Stimulated activated CD4-positive, alpha-beta T cell treated with anti-CD3 and anti-CD28 coated beads, Interleukin-12 subunit alpha, Interleukin-12 subunit beta, amount 100 ng/mL, for 24 hours (primary cell): Measurements from ENCODE around the gene EHF.
"Not testable (repeated sequence)": the region's sequence is repeated elsewhere in the genome, so short reads cannot be mapped to it uniquely, and the experiment has no call there.

Experiments used
- DNase-seq, 2 experiments: peaks; one replicate each; pipeline ENCODE4 v3.0.0-alpha.2; 2020; ENCODE audit warnings: low read depth in 2 of 2

The EHF gene

DNA sequence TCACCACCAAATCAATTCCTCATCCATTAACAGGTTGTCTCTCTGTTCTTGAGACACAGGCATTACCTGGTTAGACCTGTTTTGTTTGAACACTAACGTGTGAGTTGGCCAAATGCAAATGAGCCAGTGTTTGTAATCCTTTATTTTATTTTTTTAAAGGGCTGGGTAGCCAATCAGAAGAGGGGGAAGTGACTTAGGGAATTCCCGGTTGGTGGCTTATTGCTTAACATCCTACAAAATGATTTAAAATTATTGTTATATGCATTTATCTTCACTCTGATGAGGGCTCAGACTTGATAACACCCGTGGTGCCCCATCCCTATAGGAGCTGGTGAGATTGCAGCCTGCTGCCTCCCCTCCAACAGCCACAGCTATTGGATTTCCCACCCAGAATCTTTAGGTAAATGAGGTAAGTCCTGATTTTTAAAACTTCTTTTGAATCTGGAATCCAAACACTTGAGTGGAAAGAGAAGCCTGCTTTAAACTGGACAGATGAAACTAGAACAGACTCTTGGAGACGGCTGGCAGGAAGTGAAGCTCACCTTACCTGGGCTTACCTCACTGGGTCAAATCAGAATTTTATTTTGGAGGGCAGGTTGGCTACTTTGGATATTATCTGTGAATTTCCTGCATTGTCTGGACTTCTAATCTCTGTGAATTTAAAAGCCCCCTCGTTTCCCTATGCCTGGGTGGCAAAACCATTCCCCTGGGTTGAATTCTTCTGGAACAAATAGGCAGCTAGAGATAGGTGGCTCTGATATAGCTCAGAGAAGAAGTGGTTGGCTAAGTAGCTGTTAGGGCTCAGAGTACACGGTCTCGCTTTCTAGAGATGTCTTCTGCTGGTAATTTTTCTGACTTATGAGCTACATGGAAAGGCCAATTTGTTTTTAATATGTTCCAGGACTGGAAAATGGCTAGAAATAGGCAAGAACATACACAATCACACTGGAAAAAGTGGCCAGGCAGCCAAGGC is at the start of gene EHF:
Gene EHF, plus strand, starts transcription at position 274 of the 973 bp plus-strand sequence. CDS start 21,538 bp downstream, outside the sequence.
- no peak for DNase-seq

DNA sequence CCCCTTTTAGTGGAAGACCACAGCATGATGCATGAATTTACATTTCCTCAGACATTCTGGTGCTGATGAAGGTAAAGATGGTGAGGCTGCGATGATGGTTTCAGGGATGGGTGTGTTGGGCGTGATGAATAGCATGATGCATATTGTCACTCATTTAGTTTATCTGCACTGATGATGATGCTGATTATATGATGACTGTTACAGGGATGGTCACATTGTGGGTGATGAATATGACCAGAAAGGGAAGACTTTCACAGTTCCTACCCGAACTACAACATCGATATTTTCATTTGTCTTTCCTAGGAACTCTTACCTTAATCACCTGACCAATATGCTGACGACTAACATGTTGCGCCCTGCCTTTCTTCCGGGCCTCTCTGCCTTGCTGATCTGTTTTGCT is 47.4 kb upstream of the EHF start:
- DNase-seq: no peak

DNA sequence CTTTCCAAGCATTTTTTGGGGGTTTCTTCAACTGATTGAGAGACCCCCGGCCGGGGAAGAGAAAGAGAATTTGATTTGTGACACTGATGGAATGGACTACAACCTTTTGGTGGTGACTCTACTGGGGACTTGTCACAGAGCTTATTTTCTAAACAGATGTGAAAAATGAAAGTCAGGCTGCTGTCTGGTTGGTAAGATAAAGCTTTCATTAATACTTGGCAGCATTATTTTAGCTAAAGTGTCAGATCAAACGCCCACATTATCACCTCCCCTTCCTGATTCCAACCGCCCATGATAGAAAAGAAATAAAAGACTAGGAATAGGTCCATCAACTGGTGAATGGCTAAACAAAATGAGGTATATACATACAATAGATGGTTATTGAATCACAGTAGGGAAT is 45.6 kb upstream of the EHF start:
- DNase-seq: no peak

DNA sequence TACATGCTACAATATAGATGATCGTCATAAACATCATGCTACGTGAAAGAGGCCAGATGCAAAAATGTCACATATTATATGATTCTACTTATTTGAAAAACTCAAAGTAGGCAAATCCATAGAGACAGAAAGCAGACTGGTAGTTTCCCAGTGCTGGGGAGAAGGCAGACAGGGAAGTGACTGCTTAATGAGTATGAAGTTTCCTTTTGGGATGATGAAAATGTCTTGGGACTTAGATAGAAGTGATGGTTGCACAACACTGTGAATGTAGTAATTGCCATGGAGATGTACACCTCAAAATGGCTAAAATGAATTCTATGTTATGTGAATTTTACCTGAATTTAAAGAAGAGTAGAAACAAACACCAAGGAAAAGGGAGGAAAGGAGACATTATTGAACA is 45.2 kb upstream of the EHF start:
- no peak for DNase-seq

DNA sequence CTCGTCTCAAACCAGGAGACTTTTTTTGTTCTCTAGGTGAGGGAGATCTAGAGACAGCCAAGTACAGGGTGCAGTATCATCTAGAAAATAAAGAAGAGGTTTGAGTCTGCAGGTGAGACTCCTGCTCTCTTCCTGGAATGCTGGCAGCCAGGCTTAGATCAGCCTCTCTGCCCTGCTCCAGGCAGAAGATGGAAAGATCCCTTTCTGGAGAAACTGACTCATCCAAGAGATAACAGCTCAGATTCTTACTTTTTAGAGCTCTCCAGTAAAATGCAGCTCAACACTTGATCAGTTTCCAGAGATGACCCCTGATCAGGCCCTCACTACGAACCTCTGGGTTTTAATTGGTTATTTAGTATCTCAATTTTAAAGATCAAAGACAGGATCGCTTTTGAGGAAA is 44.6 kb upstream of the EHF start:
- no peak for DNase-seq

DNA sequence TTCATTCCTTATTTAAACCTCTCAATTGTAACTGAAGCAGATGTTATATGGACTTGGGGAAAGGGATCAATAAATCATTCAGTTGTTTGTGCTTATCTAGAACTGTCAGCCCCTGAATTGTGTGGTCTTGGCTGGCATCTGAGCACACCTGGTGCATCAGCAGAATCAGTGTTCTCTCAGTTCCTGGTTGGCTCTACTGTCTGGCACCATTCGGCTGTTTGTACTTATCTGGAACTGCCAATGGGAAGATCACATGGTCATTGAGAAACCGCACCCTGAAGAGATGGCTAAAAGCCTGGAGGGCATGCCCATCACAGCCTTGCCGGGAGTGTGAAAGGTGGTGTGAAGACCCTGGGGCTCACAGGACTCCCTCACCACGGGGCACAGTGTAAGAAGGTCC is 37.1 kb upstream of the EHF start:
- DNase-seq: no peak

DNA sequence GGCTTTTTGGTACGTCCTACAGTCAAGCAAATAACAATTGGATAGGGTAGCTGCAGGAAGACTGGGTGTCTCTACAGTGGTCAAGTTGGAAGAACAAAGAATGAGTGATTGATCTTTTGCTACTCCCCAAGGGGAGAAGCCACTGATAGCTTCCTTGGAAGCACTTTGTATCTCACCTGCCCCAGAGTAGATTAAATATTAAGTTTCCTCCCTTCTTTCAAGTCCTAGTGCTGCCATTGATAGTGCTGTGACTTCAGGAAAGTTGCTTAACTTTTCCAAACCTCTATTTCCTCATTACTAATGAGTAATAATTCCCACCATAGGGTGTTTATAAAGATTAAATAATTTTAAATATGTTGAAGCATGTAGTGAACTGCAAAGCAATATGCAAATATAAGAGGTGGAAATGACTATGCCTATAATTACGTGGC is 35.6 kb upstream of the EHF start:
- DNase-seq: no peak

DNA sequence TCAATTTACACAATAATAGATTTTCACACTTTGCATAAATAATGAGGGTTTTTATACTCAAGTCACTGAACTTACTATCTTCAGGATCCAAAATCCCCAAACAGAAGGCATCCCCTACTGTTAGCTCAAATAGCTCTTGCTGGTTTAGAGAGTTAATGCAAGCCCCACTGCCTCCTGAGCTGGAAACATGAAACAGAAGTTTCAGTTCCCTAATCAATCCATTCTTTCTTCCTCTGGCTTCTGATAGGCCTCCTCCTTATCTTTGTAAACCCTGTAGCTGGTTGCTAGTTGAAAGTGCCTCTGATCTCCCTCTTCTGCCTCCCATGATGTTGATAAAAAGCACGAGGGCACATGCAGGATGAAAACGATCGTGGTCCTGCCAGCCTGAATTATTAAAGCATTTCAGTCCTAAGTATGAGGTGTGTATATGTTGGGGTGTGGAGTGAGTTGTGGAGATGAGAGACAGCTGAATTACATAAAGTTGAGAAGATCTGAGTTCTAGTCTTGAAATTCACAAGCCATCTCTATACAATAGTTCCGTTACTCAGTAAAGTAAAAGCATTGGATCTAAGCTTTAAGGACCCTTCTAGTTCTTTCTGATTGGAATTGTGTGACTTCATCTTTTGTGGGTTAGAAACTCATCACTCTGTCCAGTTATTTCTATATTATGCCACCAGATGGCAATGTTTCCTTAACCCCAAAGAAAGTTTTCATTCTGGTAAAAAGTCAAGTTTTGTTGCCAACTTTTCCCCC is 35.0 kb upstream of the EHF start:
- DNase-seq: no peak

DNA sequence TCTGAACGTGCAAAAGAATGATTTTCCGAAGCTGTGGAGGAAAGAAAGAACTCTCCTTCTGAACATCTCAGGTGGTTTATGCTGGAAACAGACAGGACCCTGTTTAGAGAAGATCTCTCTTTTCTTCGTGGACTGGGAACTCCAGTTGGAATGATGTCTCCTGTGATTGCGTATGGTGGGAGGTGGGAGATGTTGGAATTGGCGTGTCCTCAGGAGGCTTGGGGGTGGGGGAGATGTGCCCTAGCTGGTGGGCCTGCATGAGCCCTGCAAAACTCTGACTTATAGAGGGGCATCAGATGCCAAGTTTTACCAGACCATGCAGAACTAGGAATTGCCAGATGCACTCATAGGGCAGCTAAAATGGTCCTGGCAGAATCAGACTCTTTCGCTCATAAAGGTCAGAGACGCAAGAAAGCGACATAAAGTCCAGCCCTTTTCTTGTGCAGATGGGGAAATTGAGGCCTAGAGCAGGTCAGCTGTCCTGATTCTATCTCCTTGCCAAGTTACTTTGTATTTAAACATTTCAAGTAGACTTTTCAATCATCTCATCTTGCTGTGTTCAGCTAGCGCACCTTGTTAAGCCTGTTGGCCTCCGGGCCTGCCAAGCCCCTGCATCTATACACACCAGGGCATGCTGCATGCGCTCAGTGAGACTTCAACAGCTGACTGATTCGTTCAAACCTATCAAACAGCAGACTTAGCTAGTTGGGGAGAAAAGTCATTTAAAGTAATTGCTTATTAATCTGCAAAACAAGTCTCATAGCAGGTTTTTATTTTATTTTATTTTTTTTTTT is 34.2 kb upstream of the EHF start:
- no peak for DNase-seq

DNA sequence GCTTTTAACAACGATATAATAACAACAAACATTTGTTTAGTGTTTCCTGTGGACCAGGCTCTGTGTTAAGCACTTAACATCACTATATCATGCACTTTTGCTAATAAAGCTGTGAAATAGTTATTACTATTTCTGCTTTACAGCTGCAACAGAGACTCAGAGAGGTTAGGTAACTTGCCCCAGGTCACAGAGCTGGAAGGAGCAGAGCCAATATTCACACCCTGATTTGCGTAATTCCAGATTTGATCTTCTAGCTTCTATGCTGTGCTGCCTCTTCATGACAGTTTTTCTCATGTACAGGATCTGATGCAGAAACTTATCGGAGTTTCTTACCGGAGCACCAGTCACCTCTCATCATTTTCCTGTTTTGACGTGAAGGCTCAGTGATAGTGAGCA is 33.6 kb upstream of the EHF start:
- DNase-seq: no peak

DNA sequence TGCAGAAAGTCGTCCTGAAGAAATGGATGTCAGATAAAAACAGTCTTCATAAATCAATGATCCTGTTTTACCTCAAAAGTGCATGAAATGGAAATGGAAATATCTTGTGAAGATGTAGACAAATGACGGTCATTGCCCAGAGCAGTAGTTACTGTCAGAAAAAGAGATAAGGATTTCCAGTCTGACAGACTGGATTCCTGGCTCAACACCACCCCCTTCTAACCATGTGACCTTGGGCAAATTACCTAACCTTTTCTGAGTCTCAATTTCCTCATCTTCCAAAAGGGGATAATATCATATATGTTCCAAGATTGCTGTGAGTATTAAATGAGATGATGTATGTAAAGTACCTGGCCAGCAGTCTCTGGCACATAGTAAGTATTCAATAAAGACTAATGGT is 32.9 kb upstream of the EHF start:
- DNase-seq: no peak

DNA sequence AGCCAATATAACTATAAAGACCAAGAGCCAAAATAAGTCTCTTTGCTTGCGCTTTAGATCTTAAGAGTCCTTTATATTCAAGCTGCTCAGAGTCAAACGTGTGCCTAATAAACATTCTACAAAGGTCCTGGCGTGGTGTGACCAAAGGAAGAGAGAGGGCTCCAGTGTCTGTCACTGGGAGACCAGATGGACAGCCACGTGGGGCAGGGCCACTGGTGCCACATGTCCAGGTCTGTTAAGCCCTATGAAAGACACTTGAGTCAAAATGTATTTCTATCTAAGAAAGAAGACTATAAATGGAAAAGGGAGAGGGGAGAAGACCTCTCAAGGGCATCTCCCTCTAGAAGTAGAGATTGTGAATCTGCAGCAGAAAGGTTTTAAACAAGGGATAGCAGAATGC is 32.2 kb upstream of the EHF start:
- no peak for DNase-seq

DNA sequence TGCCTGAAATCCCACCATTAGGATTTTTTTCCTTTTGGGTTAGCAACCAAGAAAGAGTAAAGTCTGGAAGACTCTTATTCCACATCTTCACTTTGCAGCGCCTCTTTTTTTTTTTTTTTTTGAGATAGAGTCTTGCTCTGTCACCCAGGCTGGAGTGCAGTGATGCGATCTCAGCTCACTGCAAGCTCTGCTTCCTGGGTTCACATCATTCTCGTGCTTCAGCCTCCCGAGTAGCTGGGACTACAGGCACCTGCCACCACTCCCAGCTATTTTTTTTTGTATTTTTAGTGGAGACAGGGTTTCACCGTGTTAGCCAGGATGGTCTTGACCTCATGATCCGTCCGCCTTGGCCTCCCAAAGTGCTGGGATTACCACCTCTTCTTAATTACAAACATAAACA is 31.7 kb upstream of the EHF start:
- not testable (repeated sequence) for DNase-seq

DNA sequence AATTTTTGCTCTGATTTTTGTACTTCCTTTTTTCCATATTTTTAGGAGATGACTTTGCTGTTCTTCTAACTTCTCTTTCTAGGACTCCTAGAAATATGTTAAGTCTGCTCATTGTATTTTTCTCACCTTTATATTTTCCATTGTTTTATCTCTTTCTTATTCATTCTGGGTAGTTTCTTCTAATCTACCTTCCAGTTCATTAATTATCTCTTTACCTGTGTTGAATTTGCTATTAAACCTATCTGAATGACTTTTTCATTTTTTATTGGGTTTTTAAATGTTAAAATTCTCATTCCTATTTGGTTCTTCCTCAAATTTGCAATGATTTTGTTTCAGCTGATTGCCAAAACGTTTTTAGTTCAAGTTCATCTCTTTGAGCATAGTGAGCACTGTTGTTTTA is 27.8 kb upstream of the EHF start:
- DNase-seq: no peak

DNA sequence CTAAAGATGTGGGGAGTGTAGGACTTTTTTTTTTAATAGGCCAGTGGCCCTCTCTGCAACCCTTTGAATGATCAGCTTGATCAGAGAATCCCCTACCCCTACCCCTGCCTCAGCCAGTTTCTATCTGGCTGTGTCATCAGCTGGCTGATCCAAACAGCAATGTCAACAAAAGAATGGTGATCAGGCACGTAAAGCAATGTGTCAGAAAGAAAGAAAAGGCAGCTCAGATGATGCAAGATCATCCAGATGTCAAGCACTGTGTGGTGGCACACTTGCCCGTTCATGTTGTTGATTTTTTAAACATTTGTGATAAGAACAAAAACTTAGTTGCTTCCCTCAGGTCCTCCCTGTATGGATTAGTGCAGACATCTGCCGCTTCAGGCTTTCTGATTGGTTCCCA is 26.3 kb upstream of the EHF start:
- no peak for DNase-seq

DNA sequence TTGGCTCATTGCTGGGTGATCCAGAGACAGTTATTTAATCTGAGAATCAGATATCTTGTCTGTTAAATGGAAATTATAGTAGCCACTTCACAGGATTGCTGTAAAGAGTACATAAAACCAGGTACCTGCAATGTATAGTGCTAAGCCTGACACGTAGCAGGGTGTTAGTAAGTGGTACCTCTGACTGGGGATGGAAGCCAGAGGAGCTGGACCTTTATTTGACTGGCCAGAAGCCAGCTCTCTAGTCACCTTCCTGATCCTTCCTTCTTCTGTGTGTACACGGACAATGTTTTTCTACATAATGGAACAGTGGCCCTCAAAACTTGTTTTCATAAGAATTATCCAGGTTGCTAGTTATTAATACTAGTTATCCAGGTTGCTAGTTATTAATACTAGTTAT is 25.5 kb upstream of the EHF start:
- DNase-seq: no peak

DNA sequence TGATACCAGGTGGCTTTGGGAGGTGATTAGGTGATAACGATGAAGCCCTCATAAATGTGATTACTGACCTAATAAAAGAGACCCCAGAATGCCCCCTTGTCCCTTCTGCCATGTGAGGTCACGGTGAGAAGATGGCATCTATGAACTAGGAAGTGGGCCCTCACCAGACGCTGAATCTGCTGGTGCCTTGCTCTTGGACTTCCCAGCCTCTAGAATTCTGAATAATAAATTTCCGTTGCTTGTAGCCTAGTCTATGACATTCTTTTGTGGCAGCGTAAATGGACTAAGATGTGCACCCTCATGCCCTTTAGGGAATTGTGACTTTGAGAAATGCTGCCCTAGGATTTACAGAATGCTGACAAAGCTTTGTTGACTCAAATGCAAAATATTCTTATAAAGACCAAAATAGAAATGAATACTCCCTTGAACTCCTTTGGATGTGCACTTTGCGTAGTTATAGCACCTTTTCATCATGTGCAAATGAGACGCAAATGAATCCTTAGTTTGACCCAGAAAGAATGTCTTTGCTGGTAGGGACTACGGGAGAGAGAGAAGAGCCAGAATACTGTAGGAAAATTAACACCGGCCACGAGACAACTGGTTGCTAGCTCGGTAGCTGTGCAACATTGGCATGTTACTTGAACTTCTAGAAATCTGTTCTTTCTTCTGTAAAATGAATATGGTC is 24.8 kb upstream of the EHF start:
- DNase-seq: no peak

DNA sequence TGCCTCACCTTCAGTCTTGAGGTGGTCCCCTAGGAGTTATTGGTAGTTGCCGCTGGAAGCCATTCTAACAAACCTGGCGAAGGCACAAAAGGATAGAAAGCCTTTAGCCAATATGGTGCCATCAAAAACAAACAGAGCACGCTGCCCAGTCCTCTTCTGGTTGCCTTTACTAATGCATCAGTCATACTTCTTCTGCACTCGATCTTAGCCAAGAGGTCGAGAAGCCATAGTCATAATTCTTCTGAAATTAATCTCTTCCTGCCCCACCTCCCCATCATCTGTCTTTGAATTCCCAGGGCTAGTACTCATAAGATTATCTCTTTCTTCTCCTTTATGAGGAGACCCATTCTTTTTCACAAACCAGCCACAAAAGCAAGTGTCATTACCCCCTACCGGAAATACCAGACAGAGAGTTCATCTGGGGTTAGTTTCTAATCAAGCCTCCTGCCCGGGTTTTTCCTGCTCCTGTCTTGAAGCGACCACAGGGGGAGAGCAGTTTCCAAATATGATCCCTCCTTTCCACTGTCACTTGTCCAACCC is 21.4 kb upstream of the EHF start:
- DNase-seq: no peak

DNA sequence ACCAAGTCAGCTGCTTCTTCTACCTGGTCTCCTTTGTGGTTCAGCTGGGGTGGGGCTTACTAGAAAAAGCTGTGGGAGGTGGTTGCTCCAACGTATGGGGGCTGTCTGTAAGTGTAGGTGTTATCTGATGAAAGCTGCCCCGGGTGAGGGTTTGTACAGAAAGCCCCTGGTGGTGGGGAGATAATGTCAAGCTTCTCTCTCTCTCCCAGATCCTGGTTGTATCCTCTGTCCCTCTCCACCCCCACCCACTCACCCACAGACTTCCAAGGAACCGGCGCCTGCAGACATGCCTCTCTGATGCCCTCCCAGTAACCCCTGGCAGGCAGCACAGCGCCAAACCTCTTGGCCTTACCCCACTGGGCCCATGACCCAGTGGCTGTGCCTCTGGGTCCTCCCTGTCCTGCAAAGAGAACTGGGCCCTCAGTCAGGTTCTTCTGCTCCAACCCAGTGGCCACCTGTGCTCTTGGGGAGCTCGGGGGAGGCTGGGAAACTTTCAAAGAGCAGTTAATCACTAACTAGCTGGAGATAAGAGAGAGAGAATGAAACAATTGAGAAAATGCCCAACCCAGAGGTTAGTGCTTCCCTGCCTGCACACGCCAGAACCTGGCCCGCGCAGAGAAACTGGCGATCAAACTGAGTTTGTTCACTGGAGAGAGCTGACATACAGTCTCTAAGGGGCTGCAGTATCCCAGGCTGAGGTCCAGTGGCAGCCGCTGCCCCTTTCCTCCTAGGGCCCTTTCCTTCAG is 20.4 kb upstream of the EHF start:
- no peak for DNase-seq

DNA sequence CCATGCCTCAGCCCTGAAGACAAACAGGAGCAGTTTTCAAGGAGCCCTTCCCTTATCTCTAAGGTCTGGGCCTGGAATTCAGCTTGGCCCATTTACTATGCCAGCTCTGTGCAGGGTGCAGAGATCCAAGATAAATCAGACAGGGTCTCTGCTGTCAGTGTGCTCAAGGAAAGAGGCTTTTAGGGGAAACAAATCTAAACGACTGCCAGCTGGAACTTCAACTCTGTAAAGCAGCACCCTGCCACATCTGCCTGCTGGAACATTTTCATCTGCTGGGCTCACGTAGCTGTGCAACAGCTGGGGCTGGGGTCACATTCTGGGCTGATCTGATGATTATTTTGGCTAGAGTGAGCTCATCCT is 19.8 kb upstream of the EHF start:
- no peak for DNase-seq

DNA sequence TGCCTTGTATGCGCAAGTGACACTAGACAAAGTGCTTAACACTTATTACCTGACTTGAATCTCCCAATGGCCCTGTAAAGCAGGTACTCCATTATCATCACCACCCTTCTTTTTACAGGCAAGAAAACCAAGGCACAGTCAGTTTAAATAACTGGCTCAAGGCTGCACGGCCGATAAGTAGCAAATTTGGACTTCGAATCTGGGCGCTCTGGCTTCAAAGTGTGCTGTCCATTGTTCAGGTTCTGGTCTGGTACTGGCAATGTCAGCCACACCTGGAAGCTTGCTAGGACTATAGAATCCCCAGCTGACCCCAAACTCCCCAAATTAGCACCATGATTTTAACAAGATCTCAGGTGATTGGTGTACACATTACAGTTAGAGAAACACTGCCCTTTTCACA is 19.3 kb upstream of the EHF start:
- DNase-seq: no peak
